ENCODE measurements around the gene ZNF526.
A peak's percentile ranks its signal among the peaks of the same experiment; 100 is the strongest.

ZNF526 gene

DNA sequence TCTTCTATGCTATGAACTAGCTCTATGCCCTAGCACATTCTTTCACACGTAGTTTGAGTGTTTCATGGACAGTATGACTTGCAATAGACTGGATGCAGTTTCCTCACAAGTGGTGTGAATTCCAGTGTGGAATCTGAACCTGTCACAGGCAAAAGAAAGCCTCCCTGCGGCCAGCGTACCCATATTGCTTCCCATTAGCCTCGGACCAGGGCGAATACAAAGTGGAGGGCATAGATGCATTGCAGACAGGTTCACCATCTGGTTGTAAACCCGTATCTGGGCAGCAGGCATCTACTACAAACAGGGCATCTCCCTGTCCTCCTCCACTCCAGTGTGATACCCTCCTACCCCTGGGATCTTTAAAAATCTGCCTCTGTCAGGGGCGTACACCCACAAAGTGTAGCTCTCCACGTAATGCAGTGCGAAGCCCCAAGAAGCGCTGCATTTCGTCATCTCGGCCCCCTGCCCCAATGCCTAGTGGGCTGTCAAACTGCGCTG, 47.6 kb downstream of the ZNF526 start:
- no peak for DNase-seq (ENCODE audit: low read depth)
- peak overlapping the region; percentile 88 for H3K4me3 ChIP-seq (ENCODE audit: control insufficient read depth, low read depth, low read length)
- TF ChIP-seq, protein P1, sequence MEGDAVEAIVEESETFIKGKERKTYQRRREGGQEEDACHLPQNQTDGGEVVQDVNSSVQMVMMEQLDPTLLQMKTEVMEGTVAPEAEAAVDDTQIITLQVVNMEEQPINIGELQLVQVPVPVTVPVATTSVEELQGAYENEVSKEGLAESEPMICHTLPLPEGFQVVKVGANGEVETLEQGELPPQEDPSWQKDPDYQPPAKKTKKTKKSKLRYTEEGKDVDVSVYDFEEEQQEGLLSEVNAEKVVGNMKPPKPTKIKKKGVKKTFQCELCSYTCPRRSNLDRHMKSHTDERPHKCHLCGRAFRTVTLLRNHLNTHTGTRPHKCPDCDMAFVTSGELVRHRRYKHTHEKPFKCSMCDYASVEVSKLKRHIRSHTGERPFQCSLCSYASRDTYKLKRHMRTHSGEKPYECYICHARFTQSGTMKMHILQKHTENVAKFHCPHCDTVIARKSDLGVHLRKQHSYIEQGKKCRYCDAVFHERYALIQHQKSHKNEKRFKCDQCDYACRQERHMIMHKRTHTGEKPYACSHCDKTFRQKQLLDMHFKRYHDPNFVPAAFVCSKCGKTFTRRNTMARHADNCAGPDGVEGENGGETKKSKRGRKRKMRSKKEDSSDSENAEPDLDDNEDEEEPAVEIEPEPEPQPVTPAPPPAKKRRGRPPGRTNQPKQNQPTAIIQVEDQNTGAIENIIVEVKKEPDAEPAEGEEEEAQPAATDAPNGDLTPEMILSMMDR (conservative IDR thresholded peaks at IDR 0.05; ENCODE audit: control insufficient read depth, insufficient read depth, low read depth, low read length): no peak

DNA sequence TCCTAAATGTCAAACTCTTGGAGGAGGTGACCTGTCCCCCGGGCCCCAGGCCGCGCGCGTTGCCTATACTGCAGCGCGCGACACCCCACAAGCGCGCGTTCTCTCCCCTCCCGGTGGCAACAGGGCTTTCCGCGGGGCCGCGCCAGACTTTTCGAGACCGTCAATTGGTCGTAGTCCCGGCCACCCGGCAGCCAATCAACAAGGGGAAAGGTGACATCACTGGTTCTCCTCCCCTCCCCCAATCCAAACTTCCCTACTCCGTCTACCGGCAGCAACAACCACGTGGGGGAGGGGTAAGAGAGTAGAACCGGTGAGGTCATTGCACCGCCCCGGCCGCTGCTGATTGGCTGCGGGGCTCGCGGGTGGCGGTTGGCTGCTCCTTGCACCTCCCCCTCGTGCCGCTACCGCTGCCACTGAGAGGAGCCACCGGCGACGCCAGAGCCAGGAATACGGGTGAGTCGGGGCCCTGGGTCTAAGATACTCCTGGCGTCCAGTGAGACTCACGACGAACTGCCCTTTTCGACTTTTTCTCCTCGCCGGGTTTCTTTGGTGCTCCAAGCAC, 48.1 kb downstream of the ZNF526 start:
- TF ChIP-seq, protein P1 (conservative IDR thresholded peaks at IDR 0.05; ENCODE audit: control insufficient read depth, insufficient read depth, low read depth, low read length): no peak
- H3K4me3 ChIP-seq (ENCODE audit: control insufficient read depth, low read depth, low read length): peak overlapping the region; percentile 88
- DNase-seq (ENCODE audit: low read depth): peak; percentile 99

DNA sequence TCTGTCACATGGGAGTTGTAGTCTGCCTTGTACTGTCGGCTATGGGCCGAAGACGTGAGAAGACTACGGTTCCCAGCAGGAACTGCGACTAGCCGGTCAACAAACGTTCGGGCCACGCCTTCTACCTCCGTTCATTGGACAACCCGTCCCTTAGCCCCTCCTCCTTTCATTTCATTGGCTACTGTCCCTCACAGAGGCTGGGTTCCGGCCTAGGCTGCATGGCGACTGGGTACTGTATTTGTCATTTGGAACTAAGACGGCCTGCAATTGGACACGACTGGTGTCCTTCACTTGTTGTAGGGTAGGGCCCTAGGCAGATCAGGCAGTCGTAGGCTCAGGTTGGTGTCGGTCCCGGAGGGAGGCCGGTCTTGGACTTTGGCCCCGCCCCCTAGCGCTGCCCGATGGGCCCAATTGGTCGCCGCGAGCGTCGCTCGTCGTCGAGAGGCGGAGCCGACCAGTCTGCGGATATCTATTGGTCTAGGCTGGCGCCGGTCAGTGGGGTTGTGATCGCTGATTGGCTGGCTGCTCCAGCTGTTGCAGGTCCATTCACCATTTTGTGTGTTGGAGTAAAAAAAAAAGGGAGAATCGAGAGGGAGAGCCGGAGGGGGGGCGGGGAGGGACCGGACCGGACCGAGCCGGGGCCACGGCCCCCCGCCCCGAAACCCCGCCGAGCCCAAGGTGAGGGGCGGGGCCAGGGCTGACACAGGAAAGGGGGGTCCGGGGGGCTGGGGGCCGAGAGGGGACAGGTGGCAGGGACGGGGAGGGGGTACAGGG, 48.8 kb downstream of the ZNF526 start, which contains the start of gene CIC:
Gene CIC, plus strand, starts transcription at position 549 of the 774 bp plus-strand sequence. CDS start 2,532 bp downstream, outside the sequence.
- peak; percentile 100 for DNase-seq (ENCODE audit: low read depth)
- peak within 1 kb of the TSS; percentile 88 for H3K4me3 ChIP-seq (ENCODE audit: control insufficient read depth, low read depth, low read length)
- TF ChIP-seq, protein P1 (conservative IDR thresholded peaks at IDR 0.05; ENCODE audit: control insufficient read depth, insufficient read depth, low read depth, low read length): no peak

DNA sequence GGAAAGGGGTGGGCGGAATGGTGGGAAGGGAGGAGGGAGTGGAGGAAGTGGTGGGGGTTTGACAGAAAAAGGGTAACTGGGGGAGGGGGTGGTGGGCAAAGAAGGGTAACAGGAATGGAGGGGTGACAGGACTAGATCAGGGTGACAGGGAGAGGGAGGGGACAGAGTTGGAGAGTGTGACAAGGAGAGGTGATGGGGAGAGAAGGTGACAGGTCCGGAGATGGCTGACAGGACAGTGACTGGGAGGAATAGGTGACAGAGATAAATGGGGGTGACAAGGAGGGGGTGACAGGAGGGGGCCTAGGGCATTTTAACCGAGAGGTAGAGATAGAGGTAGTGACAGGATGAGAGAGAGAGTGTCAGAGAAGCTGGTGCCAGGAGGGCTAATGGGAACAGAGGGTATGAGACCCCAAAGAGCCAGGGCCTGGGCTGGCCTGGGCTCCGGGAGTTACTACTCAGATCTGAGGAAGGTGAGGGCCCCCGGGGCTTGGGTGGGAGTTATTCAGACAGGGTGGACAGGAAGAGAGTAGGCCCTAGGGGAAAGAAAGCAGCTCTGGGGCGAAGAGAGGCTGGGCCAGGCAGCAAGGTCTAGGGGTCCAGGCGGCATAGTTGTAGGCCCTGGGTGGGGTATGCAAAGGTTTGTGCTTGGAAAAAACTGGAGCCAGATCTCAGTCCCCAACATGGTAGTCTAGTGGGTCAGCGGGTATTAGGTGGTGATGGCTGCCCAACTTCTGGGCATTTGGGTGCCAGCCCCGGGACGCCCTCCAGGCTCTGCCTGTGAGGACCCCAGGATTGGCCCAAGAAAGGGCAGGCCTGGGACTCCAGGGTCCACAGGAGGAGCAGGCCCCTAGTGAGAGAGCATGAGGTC, 49.6 kb downstream of the ZNF526 start:
- no peak for DNase-seq (ENCODE audit: low read depth)
- TF ChIP-seq, protein P1 (conservative IDR thresholded peaks at IDR 0.05; ENCODE audit: control insufficient read depth, insufficient read depth, low read depth, low read length): no peak
- H3K4me3 ChIP-seq (ENCODE audit: control insufficient read depth, low read depth, low read length): peak overlapping the region; percentile 76

DNA sequence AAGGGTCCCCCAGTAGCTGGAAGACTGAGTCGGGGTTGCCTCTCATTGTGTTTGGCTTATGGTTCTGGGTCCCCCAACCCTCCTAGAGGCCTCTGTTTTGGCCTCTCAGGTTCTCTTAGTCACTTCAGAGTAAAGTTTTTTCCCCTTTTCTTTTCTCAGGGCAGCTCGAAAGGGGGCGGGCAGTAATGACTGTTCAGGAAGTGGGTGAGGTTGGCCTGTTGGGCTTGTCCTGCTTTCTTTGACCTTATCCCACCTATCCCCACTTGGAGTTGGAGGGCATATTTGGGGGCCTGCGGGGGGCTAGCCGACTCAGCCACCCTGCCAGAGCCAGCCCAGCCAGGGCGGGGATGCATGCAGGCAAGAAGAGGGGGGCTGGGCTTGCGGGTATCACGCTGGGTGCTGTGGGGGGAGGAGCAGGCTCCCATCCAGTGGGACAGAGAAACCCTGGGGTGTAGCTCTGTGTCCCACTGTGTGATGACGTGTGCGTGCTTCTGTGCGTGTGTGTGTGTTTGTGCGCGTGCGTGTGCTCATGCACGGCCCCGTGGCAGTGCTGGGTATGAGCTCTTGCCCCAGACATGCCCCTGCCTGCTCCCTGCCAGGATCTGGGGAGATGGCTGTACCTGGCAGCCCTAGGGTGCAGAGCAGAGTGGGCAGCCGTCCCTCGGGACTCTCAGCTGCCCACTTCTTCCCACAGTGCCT, 50.4 kb downstream of the ZNF526 start:
- DNase-seq (ENCODE audit: low read depth): peak; percentile 81
- TF ChIP-seq, protein P1 (conservative IDR thresholded peaks at IDR 0.05; ENCODE audit: control insufficient read depth, insufficient read depth, low read depth, low read length): no peak

DNA sequence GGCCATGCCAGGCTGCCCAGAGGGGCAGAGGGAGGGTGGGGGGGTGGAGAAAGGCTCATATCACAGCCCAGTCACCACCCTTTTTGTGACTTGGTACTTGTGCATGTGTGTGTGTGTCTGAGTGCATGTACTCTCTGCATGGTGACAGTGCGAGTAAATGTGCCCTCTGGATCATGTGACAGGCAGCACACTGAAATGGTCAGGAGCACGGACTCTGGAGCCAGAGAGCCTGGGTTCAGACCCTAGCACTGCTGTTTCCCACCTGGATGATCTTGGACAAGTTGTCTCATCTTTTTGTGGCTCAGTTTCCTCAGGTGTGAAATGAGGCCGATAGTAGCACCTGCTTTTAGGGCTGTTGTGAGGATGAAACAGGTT, 50.9 kb downstream of the ZNF526 start:
- H3K4me3 ChIP-seq (ENCODE audit: control insufficient read depth, low read depth, low read length): peak overlapping the region; percentile 76
- TF ChIP-seq, protein P1 (conservative IDR thresholded peaks at IDR 0.05; ENCODE audit: control insufficient read depth, insufficient read depth, low read depth, low read length): no peak
- no peak for DNase-seq (ENCODE audit: low read depth)

More for the DNA sequence above, 50.4 kb downstream of the ZNF526 start:
- peak overlapping the region; percentile 76 for H3K4me3 ChIP-seq (ENCODE audit: control insufficient read depth, low read depth, low read length)

Data from fibroblast of mammary gland (primary cell).